HUDEP-2 (cell line): ENCODE data around the gene NIF3L1.
"Not testable (repeated sequence)": the region's sequence is repeated elsewhere in the genome, so short reads cannot be mapped to it uniquely, and the experiment has no call there.

Source experiments
- DNase-seq, 76 experiments: peaks; one replicate each; lab custom pipeline; 2025; ENCODE audit not compliant: unreplicated experiment in 76 of 76; lab: John Stamatoyannopoulos, UW

NIF3L1 gene

GRCh38 chr2:200871151-200871550 lies 18.0 kb upstream of the NIF3L1 start:
- DNase-seq, result no peak

GRCh38 chr2:200873560-200873959 lies 15.6 kb upstream of the NIF3L1 start:
- DNase-seq, result no peak

- peak in 2 of 76 experiments; percentile 11 to 13 for DNase-seq
Measured at GRCh38 chr2:200877443-200877842, 11.7 kb upstream of the NIF3L1 start.

- no peak for DNase-seq
Measured at GRCh38 chr2:200878289-200878880, 10.8 kb upstream of the NIF3L1 start.

- not testable (repeated sequence) for DNase-seq
Measured at GRCh38 chr2:200881715-200882249, 7.4 kb upstream of the NIF3L1 start.

GRCh38 chr2:200899482-200899881 lies 10.3 kb downstream of the NIF3L1 start:
- DNase-seq, result no peak

- peak in 72 of 76 experiments; percentile 6 to 85 (median 62) for DNase-seq
Measured at GRCh38 chr2:200901459-200902072, 12.4 kb downstream of the NIF3L1 start.

- DNase-seq, result peak in 67 of 76 experiments; percentile 2 to 75 (median 53)
Measured at GRCh38 chr2:200905618-200906296, 16.6 kb downstream of the NIF3L1 start.

- DNase-seq, result no peak
Measured at GRCh38 chr2:200909958-200910357, 20.8 kb downstream of the NIF3L1 start.

- DNase-seq, result no peak
Measured at GRCh38 chr2:200913654-200914053, 24.5 kb downstream of the NIF3L1 start.

- no peak for DNase-seq
Measured at GRCh38 chr2:200922439-200922838, 33.3 kb downstream of the NIF3L1 start.

GRCh38 chr2:200929334-200930249 lies 40.4 kb downstream of the NIF3L1 start:
- no peak for DNase-seq

- peak in 1 of 76 experiments; percentile 25 for DNase-seq
Measured at GRCh38 chr2:200930947-200931626, 41.9 kb downstream of the NIF3L1 start.

GRCh38 chr2:200939832-200940231 lies 50.7 kb downstream of the NIF3L1 start:
- no peak for DNase-seq

GRCh38 chr2:200943527-200944105 lies 54.4 kb downstream of the NIF3L1 start:
- DNase-seq, result no peak

- DNase-seq, result peak in 34 of 76 experiments; percentile 3 to 48 (median 20)
Measured at GRCh38 chr2:200944467-200945394, 55.6 kb downstream of the NIF3L1 start.

- DNase-seq, result no peak
Measured at GRCh38 chr2:200945395-200945729, 56.2 kb downstream of the NIF3L1 start.

- no peak for DNase-seq
Measured at GRCh38 chr2:200950378-200950777, 61.2 kb downstream of the NIF3L1 start.
